GM21360 (cell line): ENCODE measurements around the gene ELMO1.

ENCODE experiments used
- ATAC-seq: cut with Tn5 transposase; IDR thresholded peaks from one replicate; pipeline ENCODE4 v1.9.1; 2021; ENCODE audit warnings: mild to moderate bottlenecking, moderate library complexity; ENCODE audit not compliant: unreplicated experiment

ELMO1 gene

GRCh38 chr7:36865019-36865418 lies 583.6 kb downstream of the ELMO1 start:
- ATAC-seq, result no peak

DNA sequence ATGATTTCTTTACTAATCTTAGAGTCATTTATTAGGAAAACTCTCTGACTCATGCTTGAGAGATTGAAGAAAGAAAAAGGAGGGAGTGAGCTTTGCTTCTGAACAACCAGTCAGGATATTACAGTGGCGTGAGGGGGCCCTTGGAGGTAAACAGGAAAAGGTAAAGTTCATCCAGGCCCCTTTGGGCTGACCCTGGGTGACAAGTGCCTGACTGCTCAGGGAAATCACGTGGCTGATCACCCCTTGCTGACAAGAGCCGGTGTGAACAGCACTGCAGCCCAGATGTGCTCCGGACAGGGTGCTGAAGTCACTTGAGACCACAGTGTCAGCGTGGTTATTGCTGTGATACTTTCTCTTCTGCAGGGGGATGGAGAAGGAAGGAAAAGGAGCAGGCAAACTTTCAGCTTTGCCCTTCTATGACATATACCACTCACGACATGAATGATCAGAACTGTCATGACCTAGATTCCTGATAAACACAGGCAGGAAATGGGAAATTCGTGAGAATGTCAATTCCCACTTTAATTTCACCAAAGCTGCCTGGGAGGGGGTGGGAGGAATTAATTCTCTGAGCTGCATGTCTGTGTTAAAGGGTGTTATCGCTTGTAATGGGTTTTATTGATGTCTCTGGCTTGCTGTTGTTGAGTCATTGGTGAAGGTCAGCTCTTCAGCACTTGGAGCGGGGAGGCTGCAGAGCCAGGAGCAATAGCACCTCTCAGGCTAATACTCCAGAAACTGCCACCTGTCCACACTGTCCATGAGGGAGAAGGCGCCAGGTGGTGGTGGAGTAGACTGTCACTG lies 584.6 kb downstream of the ELMO1 start:
- ATAC-seq, result no peak

GRCh38 chr7:36862771-36863261 lies 585.8 kb downstream of the ELMO1 start:
- ATAC-seq, result no peak

DNA sequence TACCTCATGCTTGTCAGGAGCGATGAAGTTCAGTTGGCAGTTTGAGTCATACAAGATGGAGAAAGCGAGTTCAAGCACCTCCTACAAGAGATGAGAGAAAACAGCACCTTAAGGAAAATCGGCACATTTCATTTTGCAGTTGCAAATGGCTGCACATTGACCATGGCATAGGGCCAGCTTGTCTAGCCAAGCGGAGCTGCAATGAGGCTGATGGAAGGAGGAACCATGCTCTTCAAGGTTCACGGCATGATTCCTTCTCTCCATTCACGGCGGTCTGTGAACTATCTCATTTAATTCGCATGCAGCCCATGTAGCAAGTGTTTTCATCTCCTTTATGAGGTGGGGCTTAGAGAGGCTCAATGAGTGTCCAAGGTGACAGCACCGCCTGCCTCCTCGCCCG lies 587.0 kb downstream of the ELMO1 start:
- ATAC-seq, result no peak

DNA sequence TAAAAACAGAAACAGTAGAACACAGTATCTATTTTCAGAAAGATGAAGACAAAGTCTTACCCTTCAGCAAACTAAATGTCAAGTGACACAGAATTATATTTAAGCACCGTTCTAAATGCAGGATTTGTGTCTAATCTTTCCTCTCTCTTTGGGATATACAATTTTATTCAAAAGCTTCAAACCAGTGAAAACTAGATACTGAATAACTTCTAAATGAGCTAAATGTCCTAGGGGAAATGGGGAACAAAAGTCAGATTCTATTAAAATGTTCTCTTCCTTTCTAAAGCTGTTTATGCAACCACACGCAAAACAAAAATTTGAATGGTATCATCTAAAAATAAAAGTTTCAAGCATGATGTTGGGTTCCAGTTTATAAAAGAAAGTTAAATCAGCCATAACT lies 588.0 kb downstream of the ELMO1 start:
- ATAC-seq, result no peak

- no peak for ATAC-seq
Observed at GRCh38 chr7:36855330-36855729, 593.3 kb downstream of the ELMO1 start.

GRCh38 chr7:36854652-36855051 lies 594.0 kb downstream of the ELMO1 start:
- no peak for ATAC-seq

DNA sequence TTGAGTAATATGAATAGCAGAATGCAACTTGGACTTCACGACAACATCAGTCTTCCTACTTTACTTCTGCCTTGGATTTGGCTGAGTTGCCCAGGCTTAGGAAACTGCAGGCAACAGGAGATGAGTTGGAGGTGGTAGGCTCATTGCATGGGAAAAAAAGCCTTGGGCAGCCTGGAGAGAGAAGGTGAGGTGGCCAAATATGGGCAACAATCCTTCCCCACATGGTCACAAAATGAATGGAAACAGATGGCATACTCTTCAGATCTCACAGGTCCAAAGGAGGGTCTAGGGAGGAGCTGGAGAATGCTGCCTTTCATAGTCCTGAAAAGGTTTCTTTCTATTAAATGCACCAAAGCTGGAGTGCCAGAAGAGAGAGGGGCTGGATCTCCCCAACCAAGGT lies 595.7 kb downstream of the ELMO1 start:
- ATAC-seq, result no peak

- ATAC-seq, result no peak
Observed at GRCh38 chr7:36852017-36852416, 596.6 kb downstream of the ELMO1 start.

DNA sequence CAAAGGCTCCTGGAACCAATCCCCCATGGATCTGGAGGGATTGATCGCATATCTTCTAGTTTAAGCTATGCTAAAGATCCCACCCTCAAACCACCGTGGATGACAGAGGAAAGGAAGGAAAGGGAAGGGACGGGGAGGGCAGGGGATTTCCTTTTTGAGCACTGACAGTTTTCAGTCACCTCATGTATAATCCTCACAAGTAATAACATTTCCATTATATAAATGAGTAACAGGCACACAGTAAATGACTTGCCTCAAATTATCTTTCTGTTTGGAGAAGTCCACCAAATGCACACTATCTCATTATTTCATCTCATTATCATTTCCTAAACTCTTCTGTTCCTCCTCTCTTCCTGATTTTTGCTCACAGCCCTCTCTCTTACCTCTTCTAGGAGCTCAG lies 597.3 kb downstream of the ELMO1 start:
- no peak for ATAC-seq

- no peak for ATAC-seq
Observed at GRCh38 chr7:36847946-36848345, 600.7 kb downstream of the ELMO1 start.

- ATAC-seq, result no peak
Observed at GRCh38 chr7:36844374-36844773, 604.3 kb downstream of the ELMO1 start.

- no peak for ATAC-seq
Observed at GRCh38 chr7:36840904-36841303, 607.8 kb downstream of the ELMO1 start.

- ATAC-seq, result no peak
Observed at GRCh38 chr7:36838616-36839225, 609.9 kb downstream of the ELMO1 start.

DNA sequence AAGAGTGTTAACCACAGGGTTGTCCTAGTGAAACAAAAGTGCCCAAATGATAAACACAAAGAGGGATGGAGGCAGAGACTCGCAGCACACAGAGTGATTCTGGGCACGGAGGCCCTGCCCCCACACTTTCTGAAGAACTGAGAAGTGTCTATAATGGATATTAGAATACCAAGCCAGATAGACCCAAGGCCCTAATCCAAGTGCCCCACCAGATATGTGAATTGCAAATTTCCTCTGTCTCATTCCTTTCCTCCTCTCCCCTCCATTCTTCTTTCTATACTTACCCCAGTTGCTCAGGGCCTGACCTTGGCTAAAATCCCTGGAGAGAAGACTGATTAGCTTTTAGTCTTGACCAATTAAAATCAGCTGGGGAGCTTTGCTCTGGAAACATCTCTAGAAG lies 617.6 kb downstream of the ELMO1 start:
- no peak for ATAC-seq

- ATAC-seq, result no peak
Observed at GRCh38 chr7:36827726-36828703, 620.6 kb downstream of the ELMO1 start.

GRCh38 chr7:36825501-36825900 lies 623.2 kb downstream of the ELMO1 start:
- ATAC-seq, result no peak

DNA sequence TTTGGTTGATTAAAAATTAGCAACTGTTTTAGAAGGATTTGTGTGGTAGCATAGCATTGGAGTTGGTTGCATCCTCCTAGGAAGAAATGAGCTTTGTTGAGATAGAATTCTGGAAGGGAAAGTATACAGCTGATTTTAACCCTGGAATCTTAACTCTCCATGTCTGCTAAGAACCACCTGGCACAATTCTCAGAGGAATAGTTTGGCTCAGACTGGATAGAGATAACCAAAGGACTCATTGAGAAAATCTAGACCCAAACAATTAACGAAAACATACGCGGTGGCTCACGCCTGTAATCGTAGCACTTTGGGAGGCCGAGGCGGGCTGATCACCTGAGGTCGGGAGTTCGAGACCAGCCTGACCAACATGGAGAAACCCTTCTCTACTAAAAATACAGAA lies 625.3 kb downstream of the ELMO1 start:
- ATAC-seq, result no peak

- ATAC-seq, result no peak
Observed at GRCh38 chr7:36821617-36822016, 627.0 kb downstream of the ELMO1 start.

- ATAC-seq, result no peak
Observed at GRCh38 chr7:36820527-36821170, 628.0 kb downstream of the ELMO1 start.

DNA sequence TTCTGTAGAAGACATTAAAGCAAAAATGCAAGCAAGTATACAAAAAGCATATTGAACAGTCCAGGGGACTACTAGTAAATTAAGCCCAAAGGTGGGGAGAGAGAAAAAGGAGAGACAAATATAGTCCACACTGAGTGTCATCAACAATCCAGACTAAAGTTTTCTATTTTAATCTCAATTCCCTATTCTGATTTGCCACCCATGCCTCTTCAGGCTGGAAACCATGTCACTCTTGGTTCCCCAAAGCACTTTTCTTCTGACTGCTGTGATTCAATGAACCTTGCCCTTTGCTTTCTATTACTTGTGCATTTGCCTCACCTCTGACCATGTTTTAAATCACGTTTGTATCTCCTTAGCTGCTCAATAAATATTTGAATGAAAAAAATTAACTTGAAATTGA lies 629.0 kb downstream of the ELMO1 start:
- no peak for ATAC-seq
